DND-41 (cell line): ENCODE data around the gene RBMY1F.
"Not testable (repeated sequence)": the region's sequence is repeated elsewhere in the genome, so short reads cannot be mapped to it uniquely, and the experiment has no call there.

Source experiments
- ATAC-seq: fragments of 200-7000 bp; cut with Tn5 transposase; 3 replicates; pipeline ENCODE4 v1.9.1; 2021; ENCODE audit warnings: low read depth; ENCODE audit not compliant: insufficient read depth
- DNase-seq: peaks from one replicate; pipeline ENCODE4 v3.0.0-alpha.2; 2020
- H2AFZ ChIP-seq: 2 replicates; pipeline ENCODE4 v1.6.0; 2012; ENCODE audit warnings: low read depth, low read length
- H3K27ac ChIP-seq: 2 replicates; pipeline ENCODE4 v1.5.1; 2012; ENCODE audit warnings: low read length, inconsistent platforms
- H3K27me3 ChIP-seq: fragments of 200-600 bp; sonication (generic); 2 replicates; pipeline ENCODE4 v1.6.0; 2012; ENCODE audit warnings: low read length, mild to moderate bottlenecking, inconsistent platforms; ENCODE audit not compliant: insufficient read depth, poor library complexity
- H3K36me3 ChIP-seq: 2 replicates; pipeline ENCODE4 v1.5.1; 2012; ENCODE audit warnings: low read length, inconsistent platforms; ENCODE audit not compliant: insufficient read depth
- H3K4me1 ChIP-seq: 2 replicates; pipeline ENCODE4 v1.5.1; 2012; ENCODE audit warnings: mild to moderate bottlenecking, low read length; ENCODE audit not compliant: insufficient read depth
- H3K4me2 ChIP-seq: 2 replicates; pipeline ENCODE4 v1.6.0; 2012; ENCODE audit warnings: mild to moderate bottlenecking, moderate library complexity, low read length, inconsistent platforms; ENCODE audit not compliant: insufficient read depth
- H3K4me3 ChIP-seq, 2 experiments: fragments of 200-600 bp in 1 of 2; shearing (Covaris generic) in 1 of 2; 2 replicates each; pipeline ENCODE4 v1.5.1; 2012 to 2016; ENCODE audit warnings: inconsistent platforms in 2 of 2, low read length in 2 of 2, mild to moderate bottlenecking in 2 of 2, low read depth in 1 of 2, moderate library complexity in 1 of 2
- H3K79me2 ChIP-seq: 2 replicates; pipeline ENCODE4 v1.6.0; 2012; ENCODE audit warnings: low read length, inconsistent platforms; ENCODE audit not compliant: insufficient read depth
- H3K9ac ChIP-seq: 2 replicates; pipeline ENCODE4 v1.6.0; 2012; ENCODE audit warnings: low read depth, mild to moderate bottlenecking, inconsistent platforms, low read length, moderate library complexity
- H3K9me3 ChIP-seq: 2 replicates; pipeline ENCODE4 v1.5.1; 2012; ENCODE audit warnings: low read length, moderate library complexity, mild to moderate bottlenecking, inconsistent platforms; ENCODE audit not compliant: insufficient read depth, severe bottlenecking
- H4K20me1 ChIP-seq: 2 replicates; pipeline ENCODE4 v1.6.0; 2012; ENCODE audit warnings: low read length; ENCODE audit not compliant: insufficient read depth

Gene RBMY1F

DNA sequence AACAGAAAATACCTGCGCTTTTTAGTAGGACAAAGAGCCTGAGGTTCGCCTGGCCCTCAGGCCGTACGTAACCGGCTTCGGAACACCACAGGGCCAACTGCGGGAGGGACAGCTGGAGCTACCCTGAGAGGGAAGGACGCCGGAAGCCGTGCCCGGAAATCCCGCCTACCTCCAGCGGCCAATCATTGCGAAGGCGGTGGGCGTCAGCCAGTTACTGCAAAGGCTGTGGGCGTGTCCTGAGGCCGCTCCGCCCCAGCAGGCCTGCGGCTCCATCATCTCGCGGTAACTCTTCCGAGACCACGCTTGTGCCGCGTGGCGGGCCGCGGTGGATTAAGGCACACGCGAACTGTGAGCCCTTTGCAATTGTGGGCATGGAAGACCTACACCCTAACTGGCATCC, at the start of gene RBMY1F:
Gene RBMY1F (minus strand): TSS at position 101 of the 400 bp plus-strand sequence. CDS start 1,954 bp downstream, outside the sequence.
- H3K9ac ChIP-seq, H3K27ac ChIP-seq, ATAC-seq, H3K4me2 ChIP-seq, H3K4me1 ChIP-seq, H3K79me2 ChIP-seq, H2AFZ ChIP-seq, H3K9me3 ChIP-seq, H3K27me3 ChIP-seq, H3K36me3 ChIP-seq, DNase-seq, H3K4me3 ChIP-seq, H4K20me1 ChIP-seq: not testable (repeated sequence)

DNA sequence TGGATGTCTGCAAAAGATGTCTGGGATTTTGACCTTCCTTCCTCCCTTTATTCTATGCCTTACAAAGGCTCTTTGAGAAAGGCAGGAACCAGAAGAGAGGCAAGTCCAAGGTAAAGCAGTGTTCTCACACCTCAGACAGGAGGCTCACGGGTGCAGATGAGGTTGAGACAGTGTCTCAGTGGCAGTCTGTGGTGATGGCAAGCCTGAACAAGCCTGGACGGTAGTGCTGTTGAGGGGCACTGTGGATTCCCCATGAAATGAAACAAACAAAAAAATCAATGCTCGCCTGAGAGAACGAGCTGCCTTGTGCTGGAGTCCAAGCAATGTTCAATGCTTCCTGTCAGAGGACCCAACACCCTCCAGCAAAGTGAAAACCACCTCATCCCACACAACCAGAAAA, 31.6 kb downstream of the RBMY1F start:
- not testable (repeated sequence) for H4K20me1 ChIP-seq, H3K36me3 ChIP-seq, H3K79me2 ChIP-seq, H3K4me2 ChIP-seq, H3K9ac ChIP-seq, H3K27me3 ChIP-seq, ATAC-seq, H3K9me3 ChIP-seq, DNase-seq, H3K4me1 ChIP-seq, H3K27ac ChIP-seq, H3K4me3 ChIP-seq, H2AFZ ChIP-seq

DNA sequence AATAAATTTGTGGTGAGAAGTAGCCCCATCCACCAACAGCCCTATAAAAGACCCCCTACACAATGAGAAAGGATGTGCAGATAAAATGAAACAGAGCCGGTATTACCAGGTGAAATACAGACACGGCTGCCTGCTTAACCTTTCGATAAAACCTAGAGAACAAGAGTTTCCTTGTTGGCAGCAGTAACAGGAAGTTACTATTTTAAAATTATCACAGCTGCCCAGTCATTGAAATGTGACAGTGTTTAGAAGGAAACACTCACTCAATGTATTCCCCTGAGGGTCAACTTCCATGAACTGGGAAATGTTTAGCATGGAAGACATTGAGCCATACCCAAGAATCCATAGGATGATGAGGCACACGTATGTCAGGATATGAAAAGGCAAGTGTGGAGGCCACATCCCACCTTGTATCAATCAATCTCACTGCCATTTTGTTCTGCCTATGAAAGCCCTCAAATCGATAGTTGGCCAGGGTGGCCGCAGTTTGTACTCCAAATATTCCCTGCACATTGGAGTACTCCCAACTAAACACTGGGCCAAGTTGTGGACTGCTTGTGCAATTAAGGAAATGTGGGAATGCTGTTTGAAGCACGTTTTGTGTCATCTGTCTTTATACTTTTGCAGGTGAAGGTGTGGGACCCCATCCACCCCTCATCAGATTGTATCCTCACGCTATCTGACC, 41.6 kb downstream of the RBMY1F start:
- H3K9ac ChIP-seq, H3K27ac ChIP-seq, H3K79me2 ChIP-seq, H4K20me1 ChIP-seq, H3K9me3 ChIP-seq, H2AFZ ChIP-seq, H3K4me2 ChIP-seq, H3K36me3 ChIP-seq, ATAC-seq, DNase-seq, H3K4me1 ChIP-seq, H3K27me3 ChIP-seq, H3K4me3 ChIP-seq: not testable (repeated sequence)

DNA sequence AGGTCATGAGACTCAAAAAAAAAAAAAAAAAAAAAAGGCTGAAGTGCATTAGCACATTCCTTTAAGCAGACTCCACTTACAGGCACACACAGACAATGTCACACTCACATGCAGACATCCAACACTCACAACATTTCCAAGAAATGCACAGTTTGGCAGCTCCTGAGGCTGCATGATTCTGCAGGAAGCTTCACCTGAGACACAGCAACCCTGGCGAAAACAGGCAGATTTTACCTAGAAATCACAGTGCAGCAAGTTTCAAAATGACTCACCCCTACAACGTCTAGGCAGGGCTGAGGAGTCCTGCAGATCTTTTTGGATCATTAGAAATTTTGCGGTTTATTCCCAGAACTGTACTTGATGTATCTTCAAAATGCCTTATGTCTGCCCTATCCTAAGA, 48.0 kb downstream of the RBMY1F start:
- not testable (repeated sequence) for DNase-seq, ATAC-seq, H3K79me2 ChIP-seq, H3K4me2 ChIP-seq, H3K9me3 ChIP-seq, H2AFZ ChIP-seq, H4K20me1 ChIP-seq, H3K9ac ChIP-seq, H3K27me3 ChIP-seq, H3K4me3 ChIP-seq, H3K27ac ChIP-seq, H3K36me3 ChIP-seq, H3K4me1 ChIP-seq

DNA sequence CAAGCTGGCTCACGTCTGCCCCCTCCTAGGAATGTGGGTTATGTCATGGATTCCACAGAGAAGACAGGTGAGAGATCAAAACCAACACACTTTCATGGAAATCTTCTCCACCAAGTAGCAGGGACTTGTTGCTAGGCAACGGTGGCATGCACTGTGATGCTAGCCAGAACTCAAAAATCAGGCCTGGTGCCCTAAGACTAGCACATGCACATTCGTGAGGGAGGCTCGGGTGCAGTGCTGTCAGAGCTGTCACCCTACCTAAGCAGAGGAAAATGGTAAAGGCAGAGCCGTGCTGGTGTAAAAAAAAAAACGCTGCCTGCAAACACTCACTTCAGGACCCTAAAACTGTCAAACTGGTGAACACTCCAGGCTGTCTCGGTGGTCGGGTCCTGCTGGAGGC, 52.2 kb downstream of the RBMY1F start:
- H3K4me3 ChIP-seq, H3K79me2 ChIP-seq, H3K9ac ChIP-seq, ATAC-seq, H4K20me1 ChIP-seq, H3K36me3 ChIP-seq, DNase-seq, H3K4me1 ChIP-seq, H3K27ac ChIP-seq, H2AFZ ChIP-seq, H3K4me2 ChIP-seq, H3K27me3 ChIP-seq, H3K9me3 ChIP-seq: not testable (repeated sequence)
